GM12874 (cell line): ENCODE data around the gene ACAD10.

Experiments used
- CTCF ChIP-seq: IDR thresholded peaks from 2 replicates; pipeline ENCODE4 v1.5.1; 2011; ENCODE audit warnings: low read depth, mild to moderate bottlenecking, control low read depth, low read length, moderate library complexity; ENCODE audit not compliant: insufficient read depth

The ACAD10 gene

GRCh38 chr12:111692575-111693210 lies 6.8 kb downstream of the ACAD10 start:
- TF ChIP-seq CTCF = no peak

GRCh38 chr12:111693818-111694217 lies 8.0 kb downstream of the ACAD10 start:
- TF ChIP-seq CTCF = no peak

GRCh38 chr12:111699962-111700361 lies 14.1 kb downstream of the ACAD10 start:
- no peak for TF ChIP-seq CTCF

- no peak for TF ChIP-seq CTCF
Observed at GRCh38 chr12:111705672-111706071, 19.8 kb downstream of the ACAD10 start.

- TF ChIP-seq CTCF = no peak
Observed at GRCh38 chr12:111706145-111706544, 20.3 kb downstream of the ACAD10 start.

GRCh38 chr12:111715279-111715678 lies 29.4 kb downstream of the ACAD10 start:
- TF ChIP-seq CTCF = no peak

- TF ChIP-seq CTCF = no peak
Observed at GRCh38 chr12:111720457-111720856, 34.6 kb downstream of the ACAD10 start.

GRCh38 chr12:111728795-111729194 lies 42.9 kb downstream of the ACAD10 start:
- TF ChIP-seq CTCF = no peak
